GM06990 (cell line): Measurements from ENCODE around the gene CASZ1.

Experiments used
- DNase-seq: peaks from one replicate; pipeline ENCODE4 v3.0.0-alpha.2; 2011; ENCODE audit not compliant: insufficient read length; ENCODE audit errors: extremely low read depth
- H3K27me3 ChIP-seq: replicated peaks from 2 replicates; pipeline ENCODE4 v1.6.0; 2011; ENCODE audit warnings: low read length; ENCODE audit not compliant: control insufficient read depth, insufficient read depth
- H3K36me3 ChIP-seq: 2 replicates; pipeline ENCODE4 v1.5.1; 2011; ENCODE audit warnings: low read length; ENCODE audit not compliant: control insufficient read depth, insufficient read depth
- H3K4me3 ChIP-seq: replicated peaks from 2 replicates; pipeline ENCODE4 v1.5.1; 2011; ENCODE audit warnings: low read depth, mild to moderate bottlenecking, control low read depth, low read length
- CTCF ChIP-seq: IDR thresholded peaks from 2 replicates; pipeline ENCODE4 v1.5.1; 2011; ENCODE audit warnings: low read length, control low read depth, mild to moderate bottlenecking, inconsistent platforms; ENCODE audit not compliant: insufficient read depth, poor library complexity, severe bottlenecking

The CASZ1 gene

DNA sequence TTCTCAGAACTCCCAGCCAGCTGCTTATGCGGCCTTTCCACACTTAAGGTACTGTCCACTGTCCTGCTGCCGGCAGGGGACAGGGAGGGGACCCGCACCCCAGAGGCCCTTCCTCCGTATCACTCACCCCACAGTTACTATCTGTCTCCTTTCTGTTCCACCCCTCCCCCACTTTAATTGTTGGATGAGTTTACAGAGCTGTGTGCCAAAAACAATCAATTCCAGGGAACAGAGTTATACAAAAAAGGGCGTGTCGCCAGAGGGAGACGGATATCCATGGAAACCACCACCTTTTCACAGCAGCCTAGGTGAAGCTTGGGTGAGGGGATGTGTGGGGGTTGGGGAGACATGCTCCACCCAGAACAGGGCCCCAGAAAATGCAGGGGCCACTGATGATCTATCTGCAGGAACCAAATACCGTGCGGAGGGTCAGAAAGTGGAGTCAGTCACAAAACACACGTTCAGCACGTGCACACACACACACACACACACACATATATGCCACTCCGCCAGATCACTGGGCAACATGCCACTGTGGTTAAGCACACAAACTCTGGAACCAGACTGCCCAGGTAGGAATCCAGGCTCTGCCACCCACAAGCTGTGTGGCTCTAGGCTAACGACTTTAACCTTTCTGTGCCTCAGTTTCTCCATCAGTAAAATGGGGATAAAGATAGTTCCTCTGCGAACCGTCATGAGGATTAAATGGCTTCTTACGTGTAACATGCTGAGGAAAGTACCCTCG is 30.5 kb downstream of the CASZ1 start:
- no peak for DNase-seq
- no peak overlapping the region for H3K4me3 ChIP-seq
- no peaks in the 10 kb centered on the region for H3K27me3 ChIP-seq
- H3K36me3 ChIP-seq: no peaks in the 10 kb centered on the region
- TF ChIP-seq CTCF: no peak

DNA sequence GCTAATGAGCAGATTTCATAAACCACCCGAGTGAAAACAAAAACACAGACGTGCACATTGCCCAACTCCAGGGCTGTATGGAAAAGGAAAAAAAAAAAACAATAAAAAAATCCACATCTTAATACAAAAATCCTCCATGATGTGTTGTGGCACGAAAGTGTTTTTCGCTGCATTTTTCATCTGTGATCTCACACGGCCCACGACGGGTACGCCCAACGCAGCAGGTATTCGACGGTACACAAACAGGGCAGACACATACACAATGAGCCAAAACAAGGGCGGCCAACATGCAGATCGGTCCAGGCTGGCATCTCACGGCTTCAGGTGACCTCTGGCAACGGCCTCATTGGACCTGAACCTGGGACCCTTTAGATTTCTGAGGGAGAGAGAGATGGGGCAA is 31.1 kb downstream of the CASZ1 start:
- no peak for TF ChIP-seq CTCF
- no peak for DNase-seq
- Histone ChIP-seq H3K36me3 (no peaks in the 10 kb centered on the region), H3K27me3 (no peaks in the 10 kb centered on the region), H3K4me3 (no peak overlapping the region)

GRCh38 chr1:10764296-10764798 is 32.1 kb downstream of the CASZ1 start:
- DNase-seq: no peak
- no peak for TF ChIP-seq CTCF
- Histone ChIP-seq H3K36me3 (no peaks in the 10 kb centered on the region), H3K4me3 (no peak overlapping the region), H3K27me3 (no peaks in the 10 kb centered on the region)

GRCh38 chr1:10762875-10763274 is 33.6 kb downstream of the CASZ1 start:
- no peaks in the 10 kb centered on the region for H3K27me3 ChIP-seq

GRCh38 chr1:10762153-10762523 is 34.3 kb downstream of the CASZ1 start:
- no peak overlapping the region for H3K4me3 ChIP-seq
- H3K27me3 ChIP-seq: no peaks in the 10 kb centered on the region
- DNase-seq: no peak
- no peaks in the 10 kb centered on the region for H3K36me3 ChIP-seq
- no peak for TF ChIP-seq CTCF

More at GRCh38 chr1:10762875-10763274, 33.6 kb downstream of the CASZ1 start:
- Histone ChIP-seq H3K4me3 (no peak overlapping the region), H3K36me3 (no peaks in the 10 kb centered on the region)
- DNase-seq: no peak
- TF ChIP-seq CTCF: no peak

GRCh38 chr1:10761503-10762152 is 34.8 kb downstream of the CASZ1 start:
- no peak for TF ChIP-seq CTCF
- Histone ChIP-seq H3K36me3 (no peaks in the 10 kb centered on the region), H3K27me3 (no peaks in the 10 kb centered on the region), H3K4me3 (no peak overlapping the region)
- DNase-seq: no peak
